GM23338 (cell line): ENCODE data around the gene GGA1. TPM values are rescaled to one million over a fixed set of nuclear protein-coding genes. Genes with fewer than 3 reads are reported as not detected.

Experiments used
- ATAC-seq: fragments of 200-7000 bp; cut with Tn5 transposase; 3 replicates; pipeline ENCODE4 v1.9.1; 2020
- DNase-seq: peaks from one replicate; pipeline ENCODE4 v3.0.0-alpha.2; 2015; ENCODE audit warnings: low spot score
- H2AFZ ChIP-seq: fragments of 200-600 bp; sonication (generic); 2 replicates; pipeline ENCODE4 v1.8.0; 2016; ENCODE audit warnings: antibody characterized with exemption, mild to moderate bottlenecking, moderate library complexity
- H3F3A ChIP-seq: fragments of 200-600 bp; sonication (generic); replicated peaks from 2 replicates; pipeline ENCODE4 v1.8.0; 2017; ENCODE audit warnings: antibody characterized with exemption, mixed run types, low read depth
- H3K27ac ChIP-seq: fragments of 200-600 bp; sonication (generic); 2 replicates; pipeline ENCODE4 v1.6.1; 2016; ENCODE audit warnings: low read depth
- H3K27me3 ChIP-seq: fragments of 200-600 bp; sonication (generic); 2 replicates; pipeline ENCODE4 v1.8.0; 2016; ENCODE audit warnings: mild to moderate bottlenecking, mixed run types, moderate library complexity; ENCODE audit not compliant: insufficient read depth
- H3K36me3 ChIP-seq: fragments of 200-600 bp; sonication (generic); 2 replicates; pipeline ENCODE4 v1.8.0; 2016; ENCODE audit warnings: mild to moderate bottlenecking; ENCODE audit not compliant: insufficient read depth
- H3K4me1 ChIP-seq: fragments of 200-600 bp; sonication (generic); 2 replicates; pipeline ENCODE4 v1.8.0; 2016; ENCODE audit warnings: mild to moderate bottlenecking, moderate library complexity; ENCODE audit not compliant: insufficient read depth
- H3K4me2 ChIP-seq: fragments of 200-600 bp; sonication (generic); 2 replicates; pipeline ENCODE4 v1.7.1; 2017; ENCODE audit warnings: mixed run types
- H3K4me3 ChIP-seq: fragments of 200-600 bp; sonication (generic); 2 replicates; pipeline ENCODE4 v1.6.1; 2016; ENCODE audit warnings: mixed run types
- H3K79me2 ChIP-seq: fragments of 200-600 bp; sonication (generic); replicated peaks from 2 replicates; pipeline ENCODE4 v1.8.0; 2017; ENCODE audit warnings: mild to moderate bottlenecking; ENCODE audit not compliant: insufficient read depth
- H3K9me2 ChIP-seq: fragments of 200-600 bp; sonication (generic); 2 replicates; pipeline ENCODE4 v1.8.0; 2017; ENCODE audit not compliant: insufficient read depth
- H4K20me1 ChIP-seq: fragments of 200-600 bp; sonication (generic); replicated peaks from 2 replicates; pipeline ENCODE4 v1.8.0; 2017; ENCODE audit warnings: mild to moderate bottlenecking; ENCODE audit not compliant: insufficient read depth
- H3K27ac Mint-ChIP-seq: 2 replicates; pipeline ENCODE4 v1.8.0; 2020; ENCODE audit warnings: inconsistent platforms, mild to moderate bottlenecking, moderate library complexity, mixed read lengths
- H3K27me3 Mint-ChIP-seq: 3 replicates; pipeline ENCODE4 v1.8.0; 2022; ENCODE audit warnings: low read depth, mild to moderate bottlenecking, moderate library complexity, mixed read lengths, inconsistent platforms; ENCODE audit not compliant: insufficient read depth, poor library complexity
- H3K36me3 Mint-ChIP-seq: 3 replicates; pipeline ENCODE4 v1.8.0; 2021; ENCODE audit warnings: low read depth, mild to moderate bottlenecking, inconsistent platforms, moderate library complexity, mixed read lengths
- H3K4me1 Mint-ChIP-seq: 3 replicates; pipeline ENCODE4 v1.8.0; 2020; ENCODE audit warnings: mild to moderate bottlenecking, inconsistent platforms, mixed read lengths
- H3K4me3 Mint-ChIP-seq: 3 replicates; pipeline ENCODE4 v1.8.0; 2021; ENCODE audit warnings: moderate library complexity, mild to moderate bottlenecking, inconsistent platforms, mixed read lengths
- H3K9me3 Mint-ChIP-seq: 3 replicates; pipeline ENCODE4 v1.8.0; 2020; ENCODE audit warnings: moderate library complexity, mild to moderate bottlenecking, inconsistent platforms, mixed read lengths
- CREB1 ChIP-seq: fragments of 250-450 bp; sonication (Bioruptor Pico); IDR thresholded peaks from 2 replicates; pipeline ENCODE4 v1.5.0; 2020; ENCODE audit warnings: low read depth, mild to moderate bottlenecking, moderate library complexity
- CTCF ChIP-seq, 2 experiments: fragments of 200-600 bp in 1 of 2; sonication (generic) in 1 of 2; conservative IDR thresholded peaks; 2 replicates each; pipeline versions ENCODE4 v1.5.1 to v1.6.1; 2016 to 2017; ENCODE audit warnings: antibody characterized with exemption in 2 of 2, low read depth in 2 of 2, mild to moderate bottlenecking in 2 of 2, moderate library complexity in 1 of 2
- ETS1 ChIP-seq: IDR thresholded peaks from 2 replicates; pipeline ENCODE4 v1.6.1; 2016; ENCODE audit warnings: antibody characterized with exemption
- EZH2 ChIP-seq: fragments of 200-600 bp; sonication (generic); IDR thresholded peaks from one replicate; pipeline ENCODE4 v1.8.0; 2017; ENCODE audit warnings: antibody characterized with exemption, mild to moderate bottlenecking, low read depth; ENCODE audit not compliant: unreplicated experiment
- EZH2phosphoT487 ChIP-seq: fragments of 200-600 bp; sonication (generic); IDR thresholded peaks from one replicate; pipeline ENCODE4 v1.8.1; 2018; ENCODE audit warnings: antibody characterized with exemption; ENCODE audit not compliant: unreplicated experiment
- JUNB ChIP-seq: IDR thresholded peaks from one replicate; pipeline ENCODE4 v1.6.1; 2016; ENCODE audit warnings: antibody characterized with exemption; ENCODE audit not compliant: unreplicated experiment
- NANOG ChIP-seq: IDR thresholded peaks from 2 replicates; pipeline ENCODE4 v1.6.1; 2016; ENCODE audit warnings: antibody characterized with exemption, borderline replicate concordance
- POLR2AphosphoS5 ChIP-seq: IDR thresholded peaks from 2 replicates; pipeline ENCODE4 v1.6.1; 2016; ENCODE audit warnings: antibody characterized with exemption, low read depth
- REST ChIP-seq: IDR thresholded peaks from one replicate; pipeline ENCODE4 v1.6.1; 2018; ENCODE audit warnings: antibody characterized with exemption; ENCODE audit not compliant: unreplicated experiment
- STAT1 ChIP-seq: IDR thresholded peaks from one replicate; pipeline ENCODE4 v1.6.1; 2016; ENCODE audit warnings: antibody characterized with exemption; ENCODE audit not compliant: unreplicated experiment
- ZNF114 ChIP-seq: fragments of 250-450 bp; sonication (Bioruptor Pico); IDR thresholded peaks from 2 replicates; pipeline ENCODE4 v1.5.0; 2020; ENCODE audit warnings: mild to moderate bottlenecking, moderate library complexity
- ZNF331 ChIP-seq: fragments of 250-450 bp; sonication (Bioruptor Pico); IDR thresholded peaks from 2 replicates; pipeline ENCODE4 v1.5.0; 2020; ENCODE audit warnings: low read depth, mild to moderate bottlenecking, moderate library complexity
- ZNF462 ChIP-seq: fragments of 250-450 bp; sonication (Bioruptor Pico); IDR thresholded peaks from 2 replicates; pipeline ENCODE4 v1.5.0; 2020; ENCODE audit warnings: mild to moderate bottlenecking, moderate library complexity
- polyA plus RNA-seq: library from polyadenylated mRNA; unstranded; fragments of >200 nt; fragmentation: Nextera tagmentation; extraction: Ambion mirVana; gene quantifications from 2 replicates; pipeline ENCODE4 v1.2.1, GENCODE V29; 2016
- total RNA-seq: library from RNA; depleted of rRNA; stranded (reverse); fragments of >200 nt; shearing (Covaris generic); gene quantifications from 2 replicates; pipeline ENCODE4 v1.2.3, GENCODE V29; 2014

The GGA1 gene
- total and polyA plus RNA-seq, 2 experiments from 2014 or later: 36.9 to 57.1 TPM

- Histone ChIP-seq H2AFZ (no peak overlapping the region), H3K27ac (no peak overlapping the region), H3K4me1 (no peaks in the 10 kb centered on the region), H3K27me3 (no peaks in the 10 kb centered on the region), H3K4me3 (no peak overlapping the region), H3K36me3 (peaks cover 8% of the 10 kb centered on the region), H3K9me2 (no peaks in the 10 kb centered on the region), H3K79me2 (no peaks in the 10 kb centered on the region), H4K20me1 (no peaks in the 10 kb centered on the region; the same call in 1 of the 2 replicates), H3F3A (0 out of 2 replicates have a peak, but pooled peaks cover 4% of the 10 kb centered on the region), H3K4me2 (no peak overlapping the region)
- Mint-ChIP-seq H3K27ac (no peak overlapping the region), H3K4me3 (no peak overlapping the region), H3K9me3 (no peaks in the 10 kb centered on the region), H3K27me3 (peaks cover 10% of the 10 kb centered on the region), H3K36me3 (peaks cover 43% of the 10 kb centered on the region), H3K4me1 (no peaks in the 10 kb centered on the region)
- DNase-seq: no peak
- TF ChIP-seq NANOG (no peak), ZNF331 (CRISPR knock-in tag) (no peak), EZH2phosphoT487 (no peak), POLR2AphosphoS5 (no peak), STAT1 (no peak), ZNF114 (CRISPR knock-in tag) (no peak), CTCF (conservative IDR thresholded peaks at IDR 0.05; ENCODE audit: low read depth in 2 of 2) (no peak), ZNF462 (CRISPR knock-in tag) (no peak), EZH2 (no peak), ETS1 (no peak), CREB1 (CRISPR knock-in tag) (no peak), JUNB (no peak), REST (no peak)
- ATAC-seq: no peak
These were observed 42.0 kb downstream of the GGA1 start for GRCh38 chr22:37650463-37651136.
